MCF 10A (cell line): ENCODE data around the gene SLC16A1. TPM values are rescaled to one million over a fixed set of nuclear protein-coding genes. Genes with fewer than 3 reads are reported as not detected.

Experiments used
- BruUV-seq: library from RNA; stranded (reverse); fragments of 400-500 nt; replicated peaks from 2 replicates; lab custom pipeline; 2021; lab: Mats Ljungman, UMichigan
- CTCF ChIA-PET: fragments of 300-600 bp; sonication (Branson Sonifier 250); formaldehyde crosslinking; extraction: SDS; loops from one replicate; lab custom pipeline; 2021; ENCODE audit warnings: antibody characterized with exemption, inconsistent platforms; lab: Yijun Ruan, JAX
- POLR2A ChIA-PET: fragments of 300-600, 350-650 bp; sonication (Branson Sonifier 250); formaldehyde crosslinking; extraction: SDS; loops from one replicate; lab custom pipeline; 2020; ENCODE audit warnings: antibody characterized with exemption, inconsistent platforms; lab: Yijun Ruan, JAX
- DNase-seq: peaks from one replicate; pipeline ENCODE4 v3.0.0-alpha.2; 2018; ENCODE audit not compliant: unreplicated experiment
- H3K27ac Mint-ChIP-seq: one replicate; pipeline ENCODE4 v1.8.0; 2022; ENCODE audit warnings: mild to moderate bottlenecking, low read depth, mixed read lengths; ENCODE audit not compliant: unreplicated experiment
- H3K27me3 Mint-ChIP-seq: one replicate; pipeline ENCODE4 v1.8.0; 2022; ENCODE audit warnings: mixed read lengths; ENCODE audit not compliant: insufficient read depth, unreplicated experiment
- H3K36me3 Mint-ChIP-seq: one replicate; pipeline ENCODE4 v1.8.0; 2022; ENCODE audit warnings: mild to moderate bottlenecking, moderate library complexity, mixed read lengths; ENCODE audit not compliant: insufficient read depth, unreplicated experiment
- H3K4me1 Mint-ChIP-seq: one replicate; pipeline ENCODE4 v1.8.0; 2022; ENCODE audit warnings: mixed read lengths; ENCODE audit not compliant: insufficient read depth, unreplicated experiment
- H3K4me3 Mint-ChIP-seq: one replicate; pipeline ENCODE4 v1.8.0; 2022; ENCODE audit warnings: mild to moderate bottlenecking, moderate library complexity, mixed read lengths; ENCODE audit not compliant: unreplicated experiment
- H3K9me3 Mint-ChIP-seq: one replicate; pipeline ENCODE4 v1.8.0; 2022; ENCODE audit warnings: mixed read lengths; ENCODE audit not compliant: unreplicated experiment
- intact Hi-C: fragments of 100-400 bp; cut with micrococcal nuclease; formaldehyde crosslinking; loops from 2 replicates; pipeline ENCODE4 v1.14.1; 2022
- total RNA-seq: library from RNA; stranded (reverse); gene quantifications from 2 replicates; pipeline ENCODE4 v1.2.3, GENCODE V29; 2022
- TF ChIP-seq, protein P1 (sequence below): fragments of 200-600 bp; IDR thresholded peaks from one replicate; pipeline ENCODE4 v1.8.0; 2022; ENCODE audit warnings: antibody characterized with exemption, mild to moderate bottlenecking; ENCODE audit not compliant: unreplicated experiment

Gene SLC16A1
- total RNA-seq, 1 experiment from 2014 or later, result 142 TPM

DNA sequence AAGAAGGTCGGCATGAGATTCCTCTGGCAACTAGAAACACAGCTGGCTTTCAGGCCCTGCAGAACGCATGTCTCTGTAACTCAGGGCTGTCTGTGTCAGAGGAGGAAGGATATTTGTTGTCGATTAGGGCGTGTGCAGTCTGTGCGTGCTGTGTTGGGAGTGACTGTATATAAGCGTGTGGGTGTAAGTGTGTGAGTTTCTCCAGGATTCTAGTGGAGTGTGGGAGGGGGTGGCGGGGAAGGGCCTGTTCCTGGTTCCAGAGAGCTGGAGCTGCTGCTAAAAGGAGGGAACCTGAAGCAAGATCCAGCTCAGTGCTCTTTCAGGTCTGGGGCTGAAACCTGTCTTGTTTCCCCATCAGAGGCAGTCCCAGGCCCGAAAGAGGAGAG, 74.3 kb downstream of the SLC16A1 start:
- no TSS peak for BruUV-seq

DNA sequence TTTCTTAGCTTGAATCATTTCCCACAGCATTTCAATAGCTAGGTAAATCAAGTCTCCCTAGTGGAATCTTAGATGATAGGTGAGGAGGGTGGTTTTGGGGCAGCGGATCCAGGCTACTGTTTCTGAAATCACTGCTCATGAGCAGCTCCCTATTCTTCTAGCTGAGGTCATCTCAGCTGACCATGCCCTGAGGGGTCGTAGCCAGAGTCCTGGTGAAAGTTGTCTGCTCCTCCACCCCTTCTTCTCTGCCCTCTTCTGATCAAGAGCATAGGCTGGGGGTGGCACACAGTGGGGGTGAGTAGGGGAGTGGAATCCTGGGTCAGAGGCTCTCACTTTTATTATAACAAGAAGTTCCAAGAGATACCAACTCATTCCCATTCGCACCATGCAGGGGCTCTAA, 76.2 kb downstream of the SLC16A1 start:
- POLR2A ChIA-PET, result interaction anchor here (0.6 to 2.2 kb wide), 5 partner anchors 62 to 193 kb away, joined by 3 to 10 read pairs (median 4); partner anchors contain the start of genes LRIG2 and SLC16A1
- Mint-ChIP-seq H3K36me3 (no peaks in the 10 kb centered on the region), H3K4me1 (peaks cover 24% of the 10 kb centered on the region), H3K9me3 (no peaks in the 10 kb centered on the region), H3K27ac (no peak overlapping the region), H3K4me3 (no peak overlapping the region), H3K27me3 (no peaks in the 10 kb centered on the region)
- intact Hi-C loops, result loop anchor here (5.0 kb wide), 1 partner anchor 163 kb away; the partner anchor contains the start of gene PPM1J
- no TSS peak for BruUV-seq
- no peak for DNase-seq
- TF ChIP-seq, protein P1, sequence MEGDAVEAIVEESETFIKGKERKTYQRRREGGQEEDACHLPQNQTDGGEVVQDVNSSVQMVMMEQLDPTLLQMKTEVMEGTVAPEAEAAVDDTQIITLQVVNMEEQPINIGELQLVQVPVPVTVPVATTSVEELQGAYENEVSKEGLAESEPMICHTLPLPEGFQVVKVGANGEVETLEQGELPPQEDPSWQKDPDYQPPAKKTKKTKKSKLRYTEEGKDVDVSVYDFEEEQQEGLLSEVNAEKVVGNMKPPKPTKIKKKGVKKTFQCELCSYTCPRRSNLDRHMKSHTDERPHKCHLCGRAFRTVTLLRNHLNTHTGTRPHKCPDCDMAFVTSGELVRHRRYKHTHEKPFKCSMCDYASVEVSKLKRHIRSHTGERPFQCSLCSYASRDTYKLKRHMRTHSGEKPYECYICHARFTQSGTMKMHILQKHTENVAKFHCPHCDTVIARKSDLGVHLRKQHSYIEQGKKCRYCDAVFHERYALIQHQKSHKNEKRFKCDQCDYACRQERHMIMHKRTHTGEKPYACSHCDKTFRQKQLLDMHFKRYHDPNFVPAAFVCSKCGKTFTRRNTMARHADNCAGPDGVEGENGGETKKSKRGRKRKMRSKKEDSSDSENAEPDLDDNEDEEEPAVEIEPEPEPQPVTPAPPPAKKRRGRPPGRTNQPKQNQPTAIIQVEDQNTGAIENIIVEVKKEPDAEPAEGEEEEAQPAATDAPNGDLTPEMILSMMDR, result no peak
- CTCF ChIA-PET, result interaction anchor here (0.5 to 6.8 kb wide), 23 partner anchors 9 to 193 kb away, joined by 3 to 125 read pairs (median 6); partner anchors contain the start of genes LRIG2 and PPM1J

More for the DNA sequence above, 74.3 kb downstream of the SLC16A1 start:
- Mint-ChIP-seq H3K4me1 (peaks cover 20% of the 10 kb centered on the region), H3K27ac (peak overlapping the region; percentile 43), H3K4me3 (no peak overlapping the region), H3K27me3 (no peaks in the 10 kb centered on the region), H3K9me3 (no peaks in the 10 kb centered on the region), H3K36me3 (no peaks in the 10 kb centered on the region)
- ChIA-PET CTCF (interaction anchor here (0.6 to 6.8 kb wide), 35 partner anchors 8 to 1831 kb away, joined by 3 to 125 read pairs (median 5); partner anchors contain the start of genes LRIG2, PPM1J and SLC16A1), POLR2A (interaction anchor here (0.6 to 2.8 kb wide), 17 partner anchors 10 to 191 kb away, joined by 3 to 33 read pairs (median 4); partner anchors contain the start of genes LRIG2 and SLC16A1)
- no peak for DNase-seq
- TF ChIP-seq, protein P1, result no peak
- intact Hi-C loops, result loop anchor here (1.0 to 5.0 kb wide), 4 partner anchors 72 to 164 kb away; partner anchors contain the start of gene PPM1J

DNA sequence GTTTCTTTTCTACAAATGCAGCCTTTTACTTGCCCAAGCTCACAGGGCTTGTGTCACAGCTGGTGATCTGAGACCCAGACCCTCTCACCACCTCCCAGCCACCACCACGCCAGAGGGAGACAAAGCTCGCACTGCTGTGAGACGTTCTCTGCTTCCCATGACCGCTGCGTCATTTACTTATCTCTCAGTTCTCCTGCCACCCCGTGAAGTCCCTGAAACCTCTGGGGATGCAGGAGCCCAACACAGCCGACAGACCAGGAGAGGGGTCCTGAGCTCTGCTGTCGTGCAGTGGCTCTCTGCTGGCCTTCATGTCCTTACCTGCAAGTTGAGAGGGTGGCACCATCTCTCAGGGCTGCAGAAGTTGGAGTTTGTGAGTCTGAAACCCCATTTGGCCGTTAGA, 77.7 kb downstream of the SLC16A1 start:
- Mint-ChIP-seq H3K27me3 (no peaks in the 10 kb centered on the region), H3K9me3 (no peaks in the 10 kb centered on the region), H3K4me1 (peaks cover 34% of the 10 kb centered on the region), H3K27ac (no peak overlapping the region), H3K4me3 (no peak overlapping the region), H3K36me3 (no peaks in the 10 kb centered on the region)
- intact Hi-C loops, result no loop called here
- TF ChIP-seq, protein P1, result no peak
- DNase-seq, result no peak
- BruUV-seq, result no TSS peak
- ChIA-PET CTCF (interaction anchor here (0.6 to 6.8 kb wide), 7 partner anchors 14 to 195 kb away, joined by 3 to 125 read pairs (median 8); partner anchors contain the start of genes LRIG2 and PPM1J), POLR2A (interaction anchor here (1.3 to 1.6 kb wide), 2 partner anchors 76 to 78 kb away, joined by 3 to 5 read pairs; partner anchors contain the start of gene SLC16A1)

DNA sequence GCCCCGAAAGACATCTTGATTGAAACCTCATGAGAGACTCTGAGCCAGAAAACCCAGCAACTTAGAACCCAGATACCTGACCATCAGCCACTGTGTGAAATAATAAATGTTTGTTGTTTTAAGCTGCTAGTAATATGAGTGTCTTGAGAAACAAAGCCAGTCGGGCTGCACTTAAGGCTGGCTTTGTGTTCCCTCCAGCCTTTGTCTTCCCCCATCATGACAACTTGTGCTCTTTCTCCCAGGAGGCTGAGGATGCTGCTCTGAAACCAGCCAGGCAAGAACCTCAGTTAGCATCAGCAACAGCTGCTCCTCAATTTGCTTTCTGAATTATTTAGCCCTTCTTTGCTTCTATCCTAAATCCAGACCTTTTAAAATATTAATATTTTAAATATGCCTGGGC, 78.2 kb downstream of the SLC16A1 start:
- Mint-ChIP-seq H3K36me3 (no peaks in the 10 kb centered on the region), H3K4me3 (no peak overlapping the region), H3K9me3 (no peaks in the 10 kb centered on the region), H3K4me1 (peaks cover 33% of the 10 kb centered on the region), H3K27me3 (no peaks in the 10 kb centered on the region), H3K27ac (no peak overlapping the region)
- TF ChIP-seq, protein P1, result no peak
- intact Hi-C loops, result no loop called here
- POLR2A ChIA-PET, result interaction anchor here (1.3 to 1.6 kb wide), 2 partner anchors 77 to 78 kb away, joined by 3 to 5 read pairs; partner anchors contain the start of gene SLC16A1
- no peak for DNase-seq
- CTCF ChIA-PET, result interaction anchor here (0.8 to 6.8 kb wide), 6 partner anchors 38 to 195 kb away, joined by 3 to 125 read pairs (median 11); partner anchors contain the start of genes LRIG2, PPM1J and SLC16A1
- BruUV-seq, result no TSS peak
